H9 (cell line): ENCODE results near the gene DGKD. TPM values are rescaled to one million over a fixed set of nuclear protein-coding genes. Genes with fewer than 3 reads are reported as not detected.

ENCODE experiments used
- DNase-seq: peaks from one replicate; pipeline ENCODE4 v3.0.0-alpha.2; 2017
- H2AFZ ChIP-seq: one replicate; pipeline ENCODE4 v1.6.1; 2013; ENCODE audit warnings: mild to moderate bottlenecking, low read length, control low read depth, moderate library complexity
- H2AK5ac ChIP-seq: 2 replicates; pipeline ENCODE4 v1.6.1; 2013; ENCODE audit warnings: low read length, control low read depth, mixed read lengths; ENCODE audit not compliant: insufficient read length
- H2BK120ac ChIP-seq: one replicate; pipeline ENCODE4 v1.6.1; 2013; ENCODE audit warnings: low read depth, mild to moderate bottlenecking, low read length, control low read depth, inconsistent platforms; ENCODE audit not compliant: poor library complexity, severe bottlenecking
- H2BK12ac ChIP-seq: 2 replicates; pipeline ENCODE4 v1.6.1; 2013; ENCODE audit warnings: low read length, control low read depth, mixed read lengths, low read depth; ENCODE audit not compliant: insufficient read length
- H2BK15ac ChIP-seq: 2 replicates; pipeline ENCODE4 v1.6.1; 2013; ENCODE audit warnings: low read depth, low read length, control low read depth
- H2BK20ac ChIP-seq: one replicate; pipeline ENCODE4 v1.6.1; 2013; ENCODE audit warnings: low read depth, mild to moderate bottlenecking, low read length, control low read depth, inconsistent platforms; ENCODE audit not compliant: poor library complexity, severe bottlenecking
- H2BK5ac ChIP-seq: 2 replicates; pipeline ENCODE4 v1.6.1; 2013; ENCODE audit warnings: low read length, control low read depth, mixed read lengths; ENCODE audit not compliant: insufficient read length
- H3K14ac ChIP-seq: 2 replicates; pipeline ENCODE4 v1.6.1; 2013; ENCODE audit warnings: low read length, control low read depth; ENCODE audit not compliant: insufficient read depth
- H3K18ac ChIP-seq: 2 replicates; pipeline ENCODE4 v1.6.1; 2013; ENCODE audit warnings: low read depth, mild to moderate bottlenecking, mixed read lengths, low read length, control low read depth; ENCODE audit not compliant: insufficient read length
- H3K23ac ChIP-seq: 2 replicates; pipeline ENCODE4 v1.6.1; 2013; ENCODE audit warnings: low read length, control low read depth, mixed read lengths, low read depth; ENCODE audit not compliant: insufficient read length
- H3K23me2 ChIP-seq: 2 replicates; pipeline ENCODE4 v1.6.1; 2013; ENCODE audit warnings: low read depth, mild to moderate bottlenecking, mixed read lengths, low read length, control low read depth; ENCODE audit not compliant: insufficient read length, poor library complexity, severe bottlenecking
- H3K27ac ChIP-seq: 2 replicates; pipeline ENCODE4 v1.5.1; 2013; ENCODE audit warnings: low read length, control low read depth, mixed read lengths, low read depth; ENCODE audit not compliant: insufficient read length
- H3K27me3 ChIP-seq: 2 replicates; pipeline ENCODE4 v1.6.1; 2013; ENCODE audit warnings: low read length, control low read depth, inconsistent platforms; ENCODE audit not compliant: insufficient read depth
- H3K4ac ChIP-seq: 2 replicates; pipeline ENCODE4 v1.6.1; 2013; ENCODE audit warnings: low read depth, mild to moderate bottlenecking, control low read depth, inconsistent platforms, low read length, moderate library complexity
- H3K4me1 ChIP-seq: 2 replicates; pipeline ENCODE4 v1.6.1; 2013; ENCODE audit warnings: low read length, control low read depth, inconsistent platforms; ENCODE audit not compliant: insufficient read depth
- H3K4me2 ChIP-seq: 2 replicates; pipeline ENCODE4 v1.6.1; 2013; ENCODE audit warnings: low read length, control low read depth, mixed read lengths; ENCODE audit not compliant: insufficient read length, insufficient read depth
- H3K56ac ChIP-seq: 2 replicates; pipeline ENCODE4 v1.6.1; 2013; ENCODE audit warnings: low read depth, mild to moderate bottlenecking, mixed read lengths, low read length, control low read depth; ENCODE audit not compliant: insufficient read length
- H3K79me1 ChIP-seq: 2 replicates; pipeline ENCODE4 v1.6.1; 2013; ENCODE audit warnings: low read depth, mild to moderate bottlenecking, moderate library complexity, low read length, control low read depth, inconsistent platforms; ENCODE audit not compliant: insufficient read depth, poor library complexity, severe bottlenecking
- H3K79me2 ChIP-seq: 2 replicates; pipeline ENCODE4 v1.6.1; 2013; ENCODE audit warnings: low read length, control low read depth, inconsistent platforms; ENCODE audit not compliant: insufficient read depth
- H3K9ac ChIP-seq: 2 replicates; pipeline ENCODE4 v1.6.1; 2013; ENCODE audit warnings: low read length, control low read depth, mixed read lengths; ENCODE audit not compliant: insufficient read length; ENCODE audit errors: extremely low read depth
- H3K9me3 ChIP-seq: one replicate; pipeline ENCODE4 v1.6.1; 2013; ENCODE audit warnings: low read depth, low read length, inconsistent platforms; ENCODE audit not compliant: control insufficient read depth
- H3T11ph ChIP-seq: one replicate; pipeline ENCODE4 v1.6.1; 2013; ENCODE audit warnings: mild to moderate bottlenecking, low read length, control low read depth, inconsistent platforms
- H4K20me1 ChIP-seq: one replicate; pipeline ENCODE4 v1.6.1; 2013; ENCODE audit not compliant: control insufficient read depth, insufficient read length, insufficient read depth
- H4K5ac ChIP-seq: 2 replicates; pipeline ENCODE4 v1.6.1; 2013; ENCODE audit warnings: low read depth, mild to moderate bottlenecking, mixed read lengths, low read length, control low read depth; ENCODE audit not compliant: insufficient read length
- H4K8ac ChIP-seq: replicated peaks from 2 replicates; pipeline ENCODE4 v1.6.1; 2013; ENCODE audit warnings: low read length, control low read depth, mixed read lengths, low read depth; ENCODE audit not compliant: insufficient read length
- H4K91ac ChIP-seq: 2 replicates; pipeline ENCODE4 v1.6.1; 2013; ENCODE audit warnings: low read depth, mild to moderate bottlenecking, moderate library complexity, mixed read lengths, low read length, control low read depth; ENCODE audit not compliant: insufficient read length
- H3K27ac Mint-ChIP-seq, 3 experiments: 2 replicates in 2 of 3; 3 replicates in 1 of 3; pipeline ENCODE4 v1.8.0; 2020 to 2021; ENCODE audit warnings: mixed read lengths in 3 of 3, mild to moderate bottlenecking in 1 of 3, moderate library complexity in 1 of 3
- H3K27me3 Mint-ChIP-seq: 2 replicates; pipeline ENCODE4 v1.8.0; 2021; ENCODE audit warnings: low read depth, mild to moderate bottlenecking, moderate library complexity, mixed read lengths
- H3K36me3 Mint-ChIP-seq, 3 experiments: 2 replicates in 2 of 3; 3 replicates in 1 of 3; pipeline ENCODE4 v1.8.0; 2020 to 2021; ENCODE audit warnings: low read depth in 3 of 3, mixed read lengths in 3 of 3; ENCODE audit not compliant: insufficient read depth in 1 of 3
- H3K4me1 Mint-ChIP-seq, 2 experiments: 2 replicates each; pipeline ENCODE4 v1.8.0; 2020; ENCODE audit warnings: mixed read lengths in 2 of 2
- H3K4me3 Mint-ChIP-seq, 2 experiments: 2 replicates in 1 of 2; 3 replicates in 1 of 2; pipeline ENCODE4 v1.8.0; 2020 to 2021; ENCODE audit warnings: mild to moderate bottlenecking in 2 of 2, mixed read lengths in 2 of 2, moderate library complexity in 1 of 2
- H3K9me3 Mint-ChIP-seq, 2 experiments: 2 replicates in 1 of 2; 3 replicates in 1 of 2; pipeline ENCODE4 v1.8.0; 2020; ENCODE audit warnings: mild to moderate bottlenecking in 2 of 2, mixed read lengths in 2 of 2, moderate library complexity in 1 of 2
- WGBS: extraction: QIAGEN DNeasy Blood & Tissue Kit; methylation state at CpG from one replicate; pipeline ENCODE4 v1.1.7; 2013; ENCODE audit warnings: missing lambda C conversion rate, low lambda C conversion rate, mixed read lengths; ENCODE audit not compliant: insufficient read length; ENCODE audit errors: extremely low coverage; 5-methylcytosine and 5-hydroxymethylcytosine counted together
- total RNA-seq: library from RNA; stranded (reverse); gene quantifications from 2 replicates; pipeline ENCODE4 v1.2.1, GENCODE V29; 2021
- TF ChIP-seq, protein P1 (sequence below): fragments of 200-600 bp; sonication (generic); conservative IDR thresholded peaks from 3 replicates; pipeline ENCODE4 v1.8.0; 2021; ENCODE audit warnings: antibody characterized with exemption, mild to moderate bottlenecking

The DGKD gene
- total RNA-seq, 1 experiment from 2014 or later, result 20.7 TPM

DNA sequence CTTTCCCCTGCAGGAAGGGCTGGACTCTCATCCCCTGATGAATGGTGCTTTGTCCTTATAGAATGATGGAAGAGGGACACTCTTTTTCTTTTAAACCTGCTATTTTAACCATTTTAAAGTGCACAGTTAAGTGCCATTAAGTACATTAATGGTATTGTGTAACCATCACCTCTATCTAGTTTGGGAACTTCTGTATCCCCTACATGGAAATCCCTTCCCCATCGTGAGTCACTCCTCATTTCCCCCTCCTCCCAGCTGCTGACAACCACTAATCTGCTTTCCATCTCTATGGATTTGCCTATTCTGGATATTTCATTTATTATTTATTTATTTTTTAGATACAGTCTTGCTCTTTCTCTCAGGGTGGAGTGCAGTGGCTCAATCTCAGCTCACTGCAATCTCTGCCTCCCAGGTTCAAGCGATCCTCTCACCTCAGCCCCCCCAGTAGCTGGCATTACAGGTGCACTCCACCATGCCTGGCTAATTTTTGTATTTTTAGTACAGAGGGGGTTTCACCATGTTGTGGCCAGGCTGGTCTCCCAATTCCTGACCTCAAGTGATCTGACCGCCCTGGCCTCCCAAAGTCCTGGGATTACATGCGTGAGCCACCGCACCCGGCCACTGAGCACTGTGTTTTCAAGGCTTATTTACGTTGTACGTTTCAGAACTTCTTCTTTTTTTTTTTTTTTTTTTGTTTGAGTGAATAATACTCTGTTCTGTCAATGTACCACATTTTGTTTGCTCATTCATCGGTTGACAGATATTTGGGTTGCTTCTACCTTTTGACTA, 15.8 kb downstream of the DGKD start:
- H2BK20ac ChIP-seq, result no peak overlapping the region
- H3K4ac ChIP-seq, result no peak overlapping the region
- no peak overlapping the region for H4K91ac ChIP-seq
- peaks cover 2% of the 10 kb centered on the region; the same call in 1 of the 2 replicates for H3K79me2 ChIP-seq
- no peak overlapping the region for H2BK12ac ChIP-seq
- no peak for DNase-seq
- no peak overlapping the region for H2AK5ac ChIP-seq
- H3K79me1 ChIP-seq, result no peaks in the 10 kb centered on the region
- H2BK15ac ChIP-seq, result no peak overlapping the region
- no peak overlapping the region for H3K9ac ChIP-seq
- H3K4me2 ChIP-seq, result no peak overlapping the region
- H2BK120ac ChIP-seq, result no peak overlapping the region
- peak overlapping the region in 1 of 3 experiments; percentile 22; a peak in 1 of 7 replicates for H3K27ac Mint-ChIP-seq
- no peak overlapping the region for H3K23ac ChIP-seq
- no peaks in the 10 kb centered on the region for H3K9me3 ChIP-seq
- no peaks in the 10 kb centered on the region for H4K20me1 ChIP-seq
- no peak overlapping the region for H4K8ac ChIP-seq
- TF ChIP-seq, protein P1, sequence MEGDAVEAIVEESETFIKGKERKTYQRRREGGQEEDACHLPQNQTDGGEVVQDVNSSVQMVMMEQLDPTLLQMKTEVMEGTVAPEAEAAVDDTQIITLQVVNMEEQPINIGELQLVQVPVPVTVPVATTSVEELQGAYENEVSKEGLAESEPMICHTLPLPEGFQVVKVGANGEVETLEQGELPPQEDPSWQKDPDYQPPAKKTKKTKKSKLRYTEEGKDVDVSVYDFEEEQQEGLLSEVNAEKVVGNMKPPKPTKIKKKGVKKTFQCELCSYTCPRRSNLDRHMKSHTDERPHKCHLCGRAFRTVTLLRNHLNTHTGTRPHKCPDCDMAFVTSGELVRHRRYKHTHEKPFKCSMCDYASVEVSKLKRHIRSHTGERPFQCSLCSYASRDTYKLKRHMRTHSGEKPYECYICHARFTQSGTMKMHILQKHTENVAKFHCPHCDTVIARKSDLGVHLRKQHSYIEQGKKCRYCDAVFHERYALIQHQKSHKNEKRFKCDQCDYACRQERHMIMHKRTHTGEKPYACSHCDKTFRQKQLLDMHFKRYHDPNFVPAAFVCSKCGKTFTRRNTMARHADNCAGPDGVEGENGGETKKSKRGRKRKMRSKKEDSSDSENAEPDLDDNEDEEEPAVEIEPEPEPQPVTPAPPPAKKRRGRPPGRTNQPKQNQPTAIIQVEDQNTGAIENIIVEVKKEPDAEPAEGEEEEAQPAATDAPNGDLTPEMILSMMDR, result no peak
- WGBS, result no CpG with 5 or more reads among the region's 9 CpGs
- H3K14ac ChIP-seq, result no peak overlapping the region
- H3K36me3 Mint-ChIP-seq, result no peaks in the 10 kb centered on the region
- no peaks in the 10 kb centered on the region for H3K27me3 ChIP-seq
- no peak overlapping the region for H3T11ph ChIP-seq
- no peak overlapping the region for H3K56ac ChIP-seq
- no peaks in the 10 kb centered on the region for H3K9me3 Mint-ChIP-seq
- no peak overlapping the region for H3K18ac ChIP-seq
- H3K27ac ChIP-seq, result no peak overlapping the region
- H3K27me3 Mint-ChIP-seq, result no peaks in the 10 kb centered on the region
- peaks cover 16% of the 10 kb centered on the region in 2 experiments for H3K4me1 Mint-ChIP-seq
- no peaks in the 10 kb centered on the region for H3K4me1 ChIP-seq
- no peaks in the 10 kb centered on the region for H3K23me2 ChIP-seq
- no peak overlapping the region for H4K5ac ChIP-seq
- no peak overlapping the region for H3K4me3 Mint-ChIP-seq
- no peak overlapping the region for H2AFZ ChIP-seq
- H2BK5ac ChIP-seq, result no peak overlapping the region
